ENCODE measurements around the gene VPS51.

- TF ChIP-seq CTCF (IDR thresholded peaks at IDR 0.05; ENCODE audit: poor library complexity, severe bottlenecking) (no peak), EP300 (conservative IDR thresholded peaks at IDR 0.05; ENCODE audit: poor library complexity, severe bottlenecking) (no peak), EZH2 (IDR thresholded peaks at IDR 0.05; ENCODE audit: borderline replicate concordance, insufficient read depth, low read length, poor library complexity, severe bottlenecking) (no peak), SMC3 (conservative IDR thresholded peaks at IDR 0.05; ENCODE audit: poor library complexity) (no peak)
These were observed 11.2 kb upstream of the VPS51 start for GRCh38 chr11:65084598-65085375.

Measured in neural cell (in vitro differentiated cells).